Activated CD4-positive, alpha-beta T cell treated with anti-CD3 and anti-CD28 coated beads, Interleukin-10, Interleukin-2, amounts not matched to agents 100 ng/mL and 50 ng/mL, durations not matched to agents 16 hours and 8 hours (primary cell): ENCODE data around the gene DNAJC19.

ENCODE experiments used
- DNase-seq: peaks from one replicate; pipeline ENCODE4 v3.0.0-alpha.2; 2020

The DNAJC19 gene

DNA sequence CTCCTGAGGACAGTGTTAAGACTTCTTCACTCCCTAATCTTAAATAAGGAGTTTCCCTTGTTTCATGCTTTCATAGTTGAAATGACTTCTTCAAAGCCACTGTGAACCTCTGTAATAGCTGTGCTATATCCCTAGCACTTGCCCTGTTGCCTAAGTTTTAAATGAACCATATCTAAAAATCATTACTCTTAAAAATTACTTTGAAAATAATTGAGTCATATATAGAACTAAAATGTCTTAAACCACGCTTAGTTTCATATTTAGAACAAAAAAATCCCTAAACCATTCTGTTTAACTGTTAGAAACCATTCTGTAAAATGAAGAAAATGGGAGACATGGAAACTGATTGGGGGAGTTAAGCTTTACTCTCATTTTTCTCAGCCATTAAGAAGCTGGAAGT is 29.8 kb downstream of the DNAJC19 start:
- peak; percentile 20 for DNase-seq

DNA sequence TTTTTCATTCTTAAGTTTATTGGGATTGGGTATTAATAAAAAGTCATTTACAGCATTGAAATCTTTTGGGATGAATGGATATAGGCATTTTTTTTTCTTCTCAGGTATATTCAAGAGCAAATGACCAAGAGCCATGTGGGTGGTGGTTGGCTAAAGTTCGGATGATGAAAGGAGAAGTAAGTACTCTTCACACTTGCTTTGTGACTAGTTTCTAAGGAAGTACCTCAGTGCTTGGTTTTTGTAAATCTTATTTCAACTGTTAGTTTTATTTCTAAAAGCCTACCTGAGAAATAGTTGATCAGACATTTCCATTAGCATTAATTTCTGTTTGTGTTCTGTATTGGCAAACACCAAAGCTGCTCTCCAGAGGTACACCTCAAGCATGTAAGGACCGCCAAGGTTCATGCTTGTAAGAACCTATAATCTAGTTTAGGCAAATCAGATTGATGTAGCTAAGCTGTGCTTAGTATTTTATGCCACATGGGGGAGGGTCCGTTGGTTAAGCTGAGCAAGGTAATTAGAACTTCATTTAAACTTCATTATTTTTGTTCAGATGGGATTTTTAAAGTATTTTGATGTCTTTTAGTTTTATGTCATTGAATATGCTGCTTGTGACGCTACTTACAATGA is 41.7 kb downstream of the DNAJC19 start:
- DNase-seq = no peak

DNA sequence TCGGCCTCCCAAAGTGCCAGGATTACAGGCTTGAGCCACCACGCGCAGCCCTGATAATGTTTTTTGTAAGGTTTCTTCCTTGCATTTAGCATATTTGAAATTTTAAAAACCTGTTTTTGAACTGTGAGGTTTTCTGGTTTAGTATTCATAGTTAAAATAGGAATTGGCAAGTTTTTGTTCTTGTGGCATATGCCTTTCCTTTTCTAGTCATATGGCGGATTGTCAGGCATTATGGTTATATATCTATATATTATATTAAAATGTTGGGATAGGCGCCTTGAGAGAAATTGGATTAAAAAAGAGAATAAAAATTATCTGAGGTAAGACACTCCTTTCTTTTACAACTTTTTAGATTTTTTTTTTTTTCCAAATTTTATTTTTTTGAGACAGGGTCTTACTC is 48.7 kb downstream of the DNAJC19 start:
- no peak for DNase-seq

DNA sequence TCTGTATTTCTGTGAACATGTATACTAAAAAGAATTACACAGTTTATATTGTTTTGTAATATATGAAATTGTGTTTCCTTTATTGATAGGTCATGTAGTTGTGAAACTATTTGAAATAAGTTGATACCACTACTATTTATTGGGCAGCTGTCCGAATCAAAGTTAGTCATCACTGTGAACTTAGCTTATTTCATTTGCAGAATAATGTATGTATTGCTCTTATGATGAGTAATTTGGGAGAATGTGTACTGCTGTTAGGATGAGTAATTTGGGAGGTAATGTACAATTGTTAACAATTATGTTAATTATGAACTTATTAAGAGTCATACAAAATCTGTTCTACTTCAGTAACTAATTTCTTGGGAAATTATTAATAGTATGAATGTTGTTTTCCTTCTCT is 54.9 kb downstream of the DNAJC19 start:
- no peak for DNase-seq
